Stimulated activated CD8-positive, alpha-beta memory T cell treated with anti-CD3 and anti-CD28 coated beads, Interleukin-7, amount 100 ng/mL, for 48 hours (primary cell): Measurements from ENCODE around the gene GGNBP2.
"Not testable (repeated sequence)": the region's sequence is repeated elsewhere in the genome, so short reads cannot be mapped to it uniquely, and the experiment has no call there.

Experiments used
- DNase-seq, 2 donors: peaks; one replicate each; pipeline ENCODE4 v3.0.0-alpha.2; 2020; ENCODE audit warnings: low read depth in 1 of 2; ENCODE audit errors: extremely low read depth in 1 of 2

The GGNBP2 gene

DNA sequence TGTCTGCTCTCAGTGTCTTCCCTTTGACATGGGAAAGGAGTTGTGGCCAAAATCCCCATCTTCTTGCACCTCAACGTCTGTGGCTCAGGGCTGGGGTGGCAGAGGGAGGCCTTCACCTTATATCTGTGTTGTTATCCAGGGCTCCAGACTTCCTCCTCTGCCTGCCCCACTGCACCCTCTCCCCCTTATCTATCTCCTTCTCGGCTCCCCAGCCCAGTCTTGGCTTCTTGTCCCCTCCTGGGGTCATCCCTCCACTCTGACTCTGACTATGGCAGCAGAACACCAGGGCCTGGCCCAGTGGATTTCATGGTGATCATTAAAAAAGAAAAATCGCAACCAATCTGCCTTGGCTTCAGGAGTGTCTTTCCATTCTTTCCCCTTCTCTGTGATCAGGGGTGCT, 55.7 kb downstream of the GGNBP2 start:
- no peak for DNase-seq

GRCh38 chr17:36600936-36601302, 56.2 kb downstream of the GGNBP2 start:
- DNase-seq: no peak

DNA sequence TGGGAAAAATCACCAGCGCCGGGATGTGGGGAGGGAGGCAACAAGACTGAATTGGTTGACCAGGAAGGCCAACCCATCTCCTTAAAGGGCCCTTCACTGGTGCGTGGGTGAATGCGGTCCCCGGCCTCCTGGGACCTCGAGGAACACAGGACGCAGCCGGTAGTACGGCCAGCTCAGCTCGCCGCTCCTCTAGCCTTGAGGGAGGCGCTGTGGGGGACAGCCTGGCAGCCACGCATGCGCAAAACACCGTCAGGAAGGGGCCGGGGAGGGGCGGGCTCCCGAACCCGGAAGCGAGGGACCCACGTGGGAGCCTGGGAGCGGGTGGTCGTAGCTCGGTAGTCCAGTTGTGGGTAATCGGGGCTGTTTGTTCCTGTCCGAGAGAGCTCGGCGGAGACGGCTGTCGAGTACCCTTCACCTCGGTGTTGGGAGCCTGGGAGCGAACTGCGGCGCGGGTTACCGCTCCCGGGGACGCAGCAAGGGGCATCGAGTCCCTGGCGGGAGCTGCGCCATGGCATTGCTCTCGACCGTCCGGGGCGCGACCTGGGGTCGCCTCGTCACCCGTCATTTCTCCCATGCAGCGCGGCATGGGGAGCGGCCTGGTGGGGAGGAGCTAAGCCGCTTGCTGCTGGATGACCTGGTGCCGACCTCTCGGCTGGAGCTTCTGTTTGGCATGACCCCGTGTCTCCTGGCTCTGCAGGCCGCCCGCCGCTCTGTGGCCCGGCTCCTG, 56.7 kb downstream of the GGNBP2 start, which contains the start of gene MRM1:
Gene MRM1 (plus strand): TSS at position 281 of the 727 bp plus-strand sequence. CDS start 228 bp downstream, at position 509.
- peak; percentile 78 to 87 for DNase-seq

DNA sequence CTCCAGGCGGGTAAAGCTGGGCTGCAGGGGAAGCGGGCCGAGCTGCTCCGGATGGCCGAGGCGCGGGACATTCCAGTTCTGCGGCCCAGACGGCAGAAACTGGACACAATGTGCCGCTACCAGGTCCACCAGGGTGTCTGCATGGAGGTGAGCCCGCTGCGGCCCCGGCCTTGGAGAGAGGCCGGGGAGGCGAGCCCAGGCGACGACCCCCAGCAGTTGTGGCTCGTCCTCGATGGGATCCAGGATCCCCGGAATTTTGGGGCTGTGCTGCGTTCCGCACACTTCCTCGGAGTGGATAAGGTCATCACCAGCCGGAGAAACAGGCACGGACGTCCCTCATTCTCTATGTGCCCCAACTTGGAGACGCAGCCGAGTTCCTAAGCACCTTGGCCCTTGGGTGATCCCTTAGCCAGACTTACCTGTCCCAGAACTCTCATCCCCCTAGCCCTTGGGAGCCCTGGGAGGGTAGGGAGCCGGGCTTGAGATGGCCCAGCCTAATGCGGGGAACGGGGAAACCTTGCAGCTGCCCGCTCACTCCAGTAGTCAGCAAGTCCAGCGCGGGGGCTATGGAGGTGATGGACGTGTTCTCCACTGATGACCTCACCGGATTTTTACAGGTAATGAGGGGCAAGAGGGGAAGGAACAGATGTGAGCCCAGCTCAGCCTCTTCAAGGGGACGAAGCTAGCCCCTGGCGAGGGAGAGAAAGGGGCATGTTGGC, 57.5 kb downstream of the GGNBP2 start:
- DNase-seq: no peak

DNA sequence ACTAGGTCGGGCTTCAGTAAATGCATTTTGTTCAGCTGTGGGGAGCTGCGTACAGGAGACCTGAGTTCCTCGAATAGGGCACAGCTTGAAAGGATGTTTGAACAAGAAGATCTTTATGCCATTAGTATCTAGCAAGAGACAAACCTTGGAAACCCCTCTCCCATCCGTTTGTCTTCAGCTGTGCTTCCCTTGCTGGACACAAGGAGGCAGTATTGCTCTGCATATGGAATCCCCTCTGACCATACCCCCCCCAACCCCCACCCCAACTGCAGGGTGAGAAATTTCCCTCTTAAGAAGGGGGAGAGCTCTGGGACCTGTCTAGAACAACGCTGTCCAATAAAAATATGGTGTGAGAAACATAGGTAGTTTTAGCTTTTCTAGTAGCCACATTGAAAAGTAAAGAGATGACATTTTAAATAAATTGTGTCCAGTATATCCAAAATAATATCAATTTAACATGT, 58.2 kb downstream of the GGNBP2 start:
- DNase-seq: peak in 1 of 2 donors; percentile 57

GRCh38 chr17:36605028-36605427, 60.3 kb downstream of the GGNBP2 start:
- not testable (repeated sequence) for DNase-seq

DNA sequence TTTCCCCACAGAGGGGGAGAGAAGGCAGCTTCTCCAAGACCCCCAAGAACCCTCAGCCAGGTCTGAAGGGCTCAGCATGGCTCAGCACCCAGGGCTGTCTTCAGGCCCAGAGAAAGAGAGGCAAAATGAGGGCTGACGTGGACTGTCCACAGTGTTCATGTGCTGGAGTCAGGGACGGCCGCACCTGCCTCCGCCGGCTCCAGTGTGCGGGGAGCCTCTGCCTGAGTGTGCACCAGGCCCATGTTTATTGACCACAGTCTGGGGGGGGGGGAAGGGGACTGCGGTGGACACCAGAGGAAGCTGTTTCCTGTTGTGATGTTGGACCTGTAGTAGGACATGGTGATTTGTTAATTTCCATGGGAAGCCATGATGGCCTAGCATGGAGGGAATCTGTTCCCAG, 63.6 kb downstream of the GGNBP2 start:
- DNase-seq: no peak

GRCh38 chr17:36608794-36609497, 64.2 kb downstream of the GGNBP2 start:
- no peak for DNase-seq

DNA sequence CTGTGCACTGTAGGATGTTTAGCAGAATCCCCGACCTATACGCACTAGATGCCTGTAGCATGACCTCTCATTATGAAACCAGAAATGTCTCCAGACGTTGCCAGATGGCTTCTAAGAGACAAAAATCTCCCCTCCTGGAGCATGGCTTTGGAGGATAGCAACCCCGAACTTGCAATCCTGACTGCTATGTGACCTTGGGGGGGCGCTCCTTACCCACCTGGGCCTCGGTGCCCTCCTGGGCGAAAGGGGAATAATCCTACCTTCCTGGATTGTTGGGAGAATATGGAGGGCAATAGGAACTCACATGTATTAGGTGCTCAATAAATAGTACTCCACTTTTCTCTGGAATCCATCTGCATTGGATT, 64.8 kb downstream of the GGNBP2 start:
- DNase-seq: no peak

DNA sequence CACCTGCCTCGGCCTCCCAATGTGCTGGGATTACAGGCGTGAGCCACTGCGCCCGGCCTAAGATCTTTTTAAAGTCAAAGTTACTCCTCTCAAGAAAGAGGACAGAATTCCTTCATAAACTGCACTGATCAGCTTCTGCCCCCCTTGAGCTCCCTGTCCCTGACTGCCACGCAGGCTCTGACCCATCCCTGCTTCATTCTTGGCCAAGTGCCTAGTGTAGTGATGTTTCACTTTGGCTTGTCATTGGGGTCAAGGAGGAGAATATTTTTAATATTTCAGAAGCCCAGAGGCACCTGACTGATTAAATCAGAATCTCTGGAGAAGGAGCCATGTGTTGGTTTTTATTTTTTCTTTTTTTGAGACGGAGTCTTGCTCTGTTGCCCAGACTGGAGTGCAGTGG, 65.8 kb downstream of the GGNBP2 start:
- no peak for DNase-seq

GRCh38 chr17:36611345-36612072, 66.8 kb downstream of the GGNBP2 start:
- no peak for DNase-seq

DNA sequence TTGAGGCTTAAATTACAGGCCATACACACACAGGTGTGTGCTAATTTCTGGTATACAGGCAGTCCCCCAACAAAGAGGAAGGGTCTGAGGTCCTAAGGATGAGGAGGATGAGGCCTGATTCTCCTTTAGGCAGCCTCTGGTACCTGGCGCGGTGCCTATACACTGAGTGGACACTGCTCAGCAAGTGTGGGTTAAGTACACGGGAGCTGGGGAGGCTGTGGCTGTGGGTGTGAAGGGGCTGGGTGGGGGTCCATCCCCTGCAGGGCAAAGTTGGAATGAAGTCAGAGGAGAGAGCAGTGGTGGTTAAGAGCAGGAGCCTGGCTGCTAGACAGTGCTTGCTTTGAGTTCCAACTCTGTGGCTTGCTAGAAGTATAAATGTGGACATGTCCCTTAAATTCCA, 67.6 kb downstream of the GGNBP2 start:
- no peak for DNase-seq

GRCh38 chr17:36613155-36613554, 68.4 kb downstream of the GGNBP2 start:
- DNase-seq: no peak

DNA sequence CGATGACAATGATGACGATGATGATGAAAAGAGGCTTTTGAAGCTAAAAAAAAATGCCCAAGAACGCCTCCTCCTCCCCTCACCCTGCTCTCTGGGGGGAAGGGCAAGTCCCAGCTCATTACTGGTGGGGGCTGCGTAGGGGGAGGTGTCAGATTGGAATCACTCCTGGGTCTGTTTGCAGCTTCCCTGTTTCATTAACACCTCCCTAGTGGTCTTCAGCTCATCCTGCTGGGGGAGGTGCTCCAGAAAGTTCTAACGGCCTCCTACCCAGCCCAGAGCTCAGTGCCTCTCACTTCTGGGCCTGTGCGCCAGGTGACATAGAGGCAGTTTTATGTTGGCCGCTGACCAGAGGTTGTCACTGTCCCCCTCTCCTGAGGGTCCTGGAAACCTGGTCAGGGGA, 69.4 kb downstream of the GGNBP2 start:
- no peak for DNase-seq

DNA sequence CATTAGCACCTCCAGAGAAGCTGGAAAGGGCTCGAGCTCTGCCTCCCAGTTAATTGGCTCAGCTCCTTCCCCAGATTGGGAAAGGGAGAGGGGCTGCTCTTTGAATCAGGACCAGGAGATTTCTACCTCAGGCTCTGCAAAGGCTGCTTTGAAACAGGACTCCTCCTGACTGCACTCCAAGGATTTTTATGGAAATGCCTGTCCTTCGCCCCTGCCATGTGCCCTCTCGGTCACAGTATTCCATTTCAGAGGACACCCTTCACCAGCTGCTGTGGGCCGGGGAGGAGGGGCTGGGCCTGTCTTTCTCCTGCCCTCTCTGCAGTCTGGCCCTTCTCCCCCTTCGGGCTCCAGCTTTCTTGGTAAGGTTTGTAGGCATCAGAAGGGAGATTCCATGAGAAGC, 70.2 kb downstream of the GGNBP2 start:
- no peak for DNase-seq

DNA sequence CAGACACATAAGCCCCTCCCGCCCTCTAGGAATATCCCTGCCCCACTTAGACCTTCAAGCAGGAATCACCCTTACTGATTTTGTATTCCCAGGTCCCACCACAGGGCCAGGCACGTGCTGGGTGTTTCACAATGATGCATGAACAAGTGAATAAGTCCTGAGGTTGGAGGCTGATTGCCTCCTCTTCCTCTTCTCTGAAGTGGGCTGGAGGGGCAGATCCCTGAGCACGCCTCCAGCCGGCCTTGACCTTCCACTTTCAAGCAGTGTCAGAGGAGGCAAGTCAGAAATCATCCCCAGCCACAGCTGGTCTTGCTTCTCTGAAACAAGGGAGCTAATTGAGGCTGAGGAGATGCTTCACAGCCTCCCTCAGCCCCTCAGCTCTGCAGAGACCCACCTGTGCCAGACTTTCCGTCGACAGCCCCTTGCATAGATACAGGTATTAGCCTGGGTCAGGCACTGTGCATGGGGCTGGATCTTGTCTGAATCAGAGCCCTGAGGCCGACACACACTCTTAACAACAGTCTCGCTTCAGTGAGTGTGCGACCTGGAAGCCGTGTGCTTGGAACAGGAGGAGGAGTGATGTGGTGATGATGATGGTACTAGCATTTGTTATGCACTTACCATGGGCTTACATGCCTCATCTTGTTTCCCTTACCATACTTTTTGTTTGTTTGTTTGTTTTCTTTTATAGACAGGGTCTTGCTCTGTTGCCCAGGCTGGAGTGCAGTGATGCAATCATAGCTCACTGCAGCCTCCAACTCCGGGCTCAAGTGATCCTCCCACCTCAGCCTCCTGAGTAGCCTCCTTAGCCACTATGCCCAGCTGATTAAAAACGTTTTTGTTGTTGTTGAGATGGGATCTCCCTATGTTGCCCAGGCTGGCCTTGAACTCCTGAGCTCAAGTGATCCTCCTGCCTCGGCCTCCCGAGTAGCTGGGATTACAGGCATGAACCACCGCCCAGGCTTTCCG, 71.6 kb downstream of the GGNBP2 start:
- no peak for DNase-seq

DNA sequence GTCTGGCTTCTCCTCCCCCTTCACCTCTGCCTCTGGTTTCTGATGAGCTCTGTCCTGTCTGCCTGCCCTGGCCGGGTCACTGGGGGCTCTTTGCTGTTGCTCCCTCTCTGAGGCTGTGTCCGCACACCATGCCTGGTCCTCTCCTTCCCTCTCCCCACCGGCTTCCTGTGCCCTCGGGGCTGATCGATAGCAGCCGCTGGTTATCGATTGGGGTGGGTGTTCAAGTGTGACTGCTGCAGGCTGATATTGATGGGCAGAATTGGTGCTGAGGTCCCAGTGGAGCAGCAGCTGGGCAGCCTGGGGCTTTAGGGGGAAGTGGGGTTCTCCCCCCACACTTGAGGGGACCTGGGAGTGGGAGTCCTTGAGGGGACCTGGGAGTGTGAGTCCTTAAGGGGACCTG, 73.1 kb downstream of the GGNBP2 start:
- no peak for DNase-seq

- no peak for DNase-seq
Measured at GRCh38 chr17:36623281-36623680, 78.6 kb downstream of the GGNBP2 start.

DNA sequence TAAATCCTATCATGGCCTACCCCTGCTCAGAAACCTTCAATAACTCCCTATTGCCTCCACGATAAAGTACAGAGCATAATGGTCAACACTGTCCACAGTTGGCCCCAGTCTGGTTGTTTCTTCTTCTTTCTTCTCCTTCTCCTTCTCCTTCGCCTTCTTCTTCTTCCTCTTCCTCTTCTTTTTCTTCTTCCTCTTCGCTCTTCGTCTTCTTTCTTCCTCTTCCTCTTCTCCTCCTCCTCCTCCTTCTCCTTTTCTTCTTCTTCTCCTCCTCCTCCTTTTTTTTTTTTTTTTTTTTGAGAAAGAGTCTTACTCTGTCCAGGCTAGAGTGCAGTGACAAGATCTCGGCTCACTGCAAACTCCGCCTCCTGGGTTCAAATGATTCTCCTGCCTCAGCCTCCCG, 80.5 kb downstream of the GGNBP2 start:
- DNase-seq: no peak

- no peak for DNase-seq
Measured at GRCh38 chr17:36627101-36627500, 82.4 kb downstream of the GGNBP2 start.
